Endodermal cell (in vitro differentiated cells): ENCODE data around the gene AFF2. TPM values are rescaled to one million over a fixed set of nuclear protein-coding genes. Genes with fewer than 3 reads are reported as not detected.

ENCODE experiments used
- DNase-seq: peaks from one replicate; pipeline ENCODE4 v3.0.0-alpha.2; 2017
- H3K27ac ChIP-seq: 2 replicates; pipeline ENCODE4 v1.5.1; 2013; ENCODE audit warnings: mild to moderate bottlenecking, low read depth, low read length, moderate library complexity
- H3K27me3 ChIP-seq: 2 replicates; pipeline ENCODE4 v1.6.1; 2013; ENCODE audit warnings: mild to moderate bottlenecking, low read length, moderate library complexity; ENCODE audit not compliant: insufficient read depth, control insufficient read depth, poor library complexity, severe bottlenecking
- H3K36me3 ChIP-seq: 2 replicates; pipeline ENCODE4 v1.7.0; 2013; ENCODE audit warnings: mild to moderate bottlenecking, low read length, moderate library complexity; ENCODE audit not compliant: control insufficient read depth, insufficient read depth
- H3K4me1 ChIP-seq: one replicate; pipeline ENCODE4 v1.7.0; 2013; ENCODE audit warnings: low read length; ENCODE audit not compliant: control insufficient read depth, insufficient read depth
- H3K4me3 ChIP-seq: 2 replicates; pipeline ENCODE4 v1.5.1; 2013; ENCODE audit warnings: mild to moderate bottlenecking, low read length, moderate library complexity
- H3K9ac ChIP-seq: 2 replicates; pipeline ENCODE4 v1.6.1; 2013; ENCODE audit warnings: mild to moderate bottlenecking, low read length, moderate library complexity; ENCODE audit not compliant: poor library complexity, severe bottlenecking; ENCODE audit errors: extremely low read depth
- H3K9me3 ChIP-seq: 2 replicates; pipeline ENCODE4 v1.6.1; 2013; ENCODE audit warnings: mild to moderate bottlenecking, low read length, moderate library complexity; ENCODE audit not compliant: control insufficient read depth
- H3K27ac Mint-ChIP-seq: 2 replicates; pipeline ENCODE4 v1.8.0; 2020; ENCODE audit warnings: mixed read lengths
- H3K27me3 Mint-ChIP-seq: 2 replicates; pipeline ENCODE4 v1.8.0; 2021; ENCODE audit warnings: mild to moderate bottlenecking, mixed read lengths; ENCODE audit not compliant: insufficient read depth
- H3K36me3 Mint-ChIP-seq: 2 replicates; pipeline ENCODE4 v1.8.0; 2020; ENCODE audit warnings: low read depth, mixed read lengths
- H3K4me1 Mint-ChIP-seq: 2 replicates; pipeline ENCODE4 v1.8.0; 2020; ENCODE audit warnings: mixed read lengths
- H3K4me3 Mint-ChIP-seq: 2 replicates; pipeline ENCODE4 v1.8.0; 2020; ENCODE audit warnings: mild to moderate bottlenecking, moderate library complexity, mixed read lengths
- H3K9me3 Mint-ChIP-seq: 2 replicates; pipeline ENCODE4 v1.8.0; 2020; ENCODE audit warnings: mild to moderate bottlenecking, mixed read lengths
- CTCF ChIP-seq: fragments of 200-600 bp; sonication (generic); conservative IDR thresholded peaks from 2 replicates; pipeline ENCODE4 v1.5.0; 2021; ENCODE audit warnings: antibody characterized with exemption, mild to moderate bottlenecking
- WGBS, 2 experiments: methylation state at CpG; one replicate each; pipeline versions ENCODE4 v1.1.5 to v1.1.7; 2013; ENCODE audit warnings: missing lambda C conversion rate in 2 of 2, mixed read lengths in 1 of 2; ENCODE audit not compliant: insufficient coverage in 1 of 2, insufficient read length in 1 of 2; 5-methylcytosine and 5-hydroxymethylcytosine counted together
- total RNA-seq, 2 donors: library from RNA; stranded (reverse); fragmentation: NEBNext Ultra II Directional in 1 of 2; extraction: Animal tissue kit (Norgen Biotek cat#: 25700) in 1 of 2; gene quantifications; 2 replicates in 1 of 2; 3 replicates in 1 of 2; pipeline ENCODE4 v1.2.1, GENCODE V29; 2021

AFF2 gene
- total RNA-seq, 2 donors from 2014 or later = 3.7 to 5.6 TPM

GRCh38 chrX:148691456-148691855, 191.0 kb downstream of the AFF2 start:
- Mint-ChIP-seq H3K4me3 (no peak overlapping the region), H3K27me3 (no peaks in the 10 kb centered on the region), H3K9me3 (peaks cover 38% of the 10 kb centered on the region), H3K36me3 (no peaks in the 10 kb centered on the region), H3K4me1 (no peaks in the 10 kb centered on the region), H3K27ac (no peak overlapping the region)
- no peak overlapping the region for H3K27ac ChIP-seq
- WGBS, 2 experiments = 98% methylated on average over 2 of the region's 2 CpGs; no CpG with 5 or more reads in 1 of the 2 experiments
- no peak for TF ChIP-seq CTCF
- no peak for DNase-seq
- no peaks in the 10 kb centered on the region for H3K9me3 ChIP-seq
- H3K27me3 ChIP-seq = no peaks in the 10 kb centered on the region
- no peak overlapping the region for H3K4me3 ChIP-seq
- no peaks in the 10 kb centered on the region for H3K36me3 ChIP-seq
- no peaks in the 10 kb centered on the region for H3K4me1 ChIP-seq
- no peak overlapping the region for H3K9ac ChIP-seq

- no peak overlapping the region for H3K4me3 ChIP-seq
- H3K4me1 ChIP-seq = no peaks in the 10 kb centered on the region
- H3K36me3 Mint-ChIP-seq = no peaks in the 10 kb centered on the region
- no peak overlapping the region for H3K27ac Mint-ChIP-seq
- no peak overlapping the region for H3K27ac ChIP-seq
- no peaks in the 10 kb centered on the region for H3K9me3 ChIP-seq
- H3K36me3 ChIP-seq = no peaks in the 10 kb centered on the region
- no peaks in the 10 kb centered on the region for H3K4me1 Mint-ChIP-seq
- no peak for TF ChIP-seq CTCF
- DNase-seq = no peak
- H3K9me3 Mint-ChIP-seq = peaks cover 34% of the 10 kb centered on the region
- 87% methylated on average over 2 of the region's 3 CpGs; no CpG with 5 or more reads in 1 of the 2 experiments for WGBS, 2 experiments
- no peak overlapping the region for H3K9ac ChIP-seq
- H3K27me3 ChIP-seq = no peaks in the 10 kb centered on the region
- no peak overlapping the region for H3K4me3 Mint-ChIP-seq
- H3K27me3 Mint-ChIP-seq = no peaks in the 10 kb centered on the region
Observed at GRCh38 chrX:148695255-148695654, 194.8 kb downstream of the AFF2 start.

- no peaks in the 10 kb centered on the region for H3K4me1 ChIP-seq
- WGBS, 2 experiments = 97% methylated on average over 3 of the region's 3 CpGs; no CpG with 5 or more reads in 1 of the 2 experiments
- no peak for TF ChIP-seq CTCF
- no peaks in the 10 kb centered on the region for H3K27me3 Mint-ChIP-seq
- DNase-seq = no peak
- no peak overlapping the region for H3K27ac Mint-ChIP-seq
- no peaks in the 10 kb centered on the region for H3K36me3 Mint-ChIP-seq
- H3K4me3 ChIP-seq = no peak overlapping the region
- no peak overlapping the region for H3K27ac ChIP-seq
- H3K4me1 Mint-ChIP-seq = no peaks in the 10 kb centered on the region
- no peaks in the 10 kb centered on the region for H3K9me3 ChIP-seq
- H3K9ac ChIP-seq = no peak overlapping the region
- H3K9me3 Mint-ChIP-seq = peaks cover 36% of the 10 kb centered on the region
- no peak overlapping the region for H3K4me3 Mint-ChIP-seq
- H3K36me3 ChIP-seq = no peaks in the 10 kb centered on the region
- H3K27me3 ChIP-seq = no peaks in the 10 kb centered on the region
Observed at GRCh38 chrX:148698221-148698620, 197.8 kb downstream of the AFF2 start.
